Brain microvascular endothelial cell (primary cell): Measurements from ENCODE around the gene DLGAP1.

Experiments
- DNase-seq: peaks from one replicate; pipeline ENCODE4 v3.0.0-alpha.2; 2020
- H3K27ac ChIP-seq: fragments of 250-450 bp; sonication (Bioruptor Pico); 2 replicates; pipeline ENCODE4 v1.5.1; 2020; ENCODE audit warnings: mild to moderate bottlenecking, moderate library complexity
- H3K27me3 ChIP-seq: fragments of 250-450 bp; sonication (Bioruptor Pico); replicated peaks from 2 replicates; pipeline ENCODE4 v1.5.1; 2020; ENCODE audit warnings: mild to moderate bottlenecking
- H3K36me3 ChIP-seq: fragments of 250-450 bp; sonication (Bioruptor Pico); replicated peaks from 2 replicates; pipeline ENCODE4 v1.5.1; 2020; ENCODE audit warnings: mild to moderate bottlenecking
- H3K4me3 ChIP-seq: 2 replicates; pipeline ENCODE4 v1.5.1; 2011; ENCODE audit warnings: low read depth, mild to moderate bottlenecking, control low read depth, low read length, moderate library complexity
- CTCF ChIP-seq: IDR thresholded peaks from 2 replicates; pipeline ENCODE4 v1.5.1; 2011; ENCODE audit warnings: low read depth, mild to moderate bottlenecking, moderate library complexity, low read length, control low read depth, inconsistent platforms; ENCODE audit errors: missing control alignments
- in situ Hi-C: cut with HindIII; loops from 2 replicates; pipeline ENCODE4 v1.10.0; 2017; ENCODE audit warnings: low sequenced_read_pairs, low pct_ligation_motif_present

DLGAP1 gene

GRCh38 chr18:3616142-3616541 is 839.0 kb downstream of the DLGAP1 start:
- Histone ChIP-seq H3K27me3 (no peaks in the 10 kb centered on the region), H3K4me3 (no peak overlapping the region), H3K27ac (no peak overlapping the region), H3K36me3 (no peaks in the 10 kb centered on the region)
- no peak for TF ChIP-seq CTCF
- DNase-seq = no peak
- in situ Hi-C loops = no loop called here

GRCh38 chr18:3615374-3615985 is 839.6 kb downstream of the DLGAP1 start:
- no peak for TF ChIP-seq CTCF
- Histone ChIP-seq H3K27ac (no peak overlapping the region), H3K36me3 (no peaks in the 10 kb centered on the region), H3K4me3 (no peak overlapping the region), H3K27me3 (no peaks in the 10 kb centered on the region)
- no peak for DNase-seq
- in situ Hi-C loops = no loop called here

DNA sequence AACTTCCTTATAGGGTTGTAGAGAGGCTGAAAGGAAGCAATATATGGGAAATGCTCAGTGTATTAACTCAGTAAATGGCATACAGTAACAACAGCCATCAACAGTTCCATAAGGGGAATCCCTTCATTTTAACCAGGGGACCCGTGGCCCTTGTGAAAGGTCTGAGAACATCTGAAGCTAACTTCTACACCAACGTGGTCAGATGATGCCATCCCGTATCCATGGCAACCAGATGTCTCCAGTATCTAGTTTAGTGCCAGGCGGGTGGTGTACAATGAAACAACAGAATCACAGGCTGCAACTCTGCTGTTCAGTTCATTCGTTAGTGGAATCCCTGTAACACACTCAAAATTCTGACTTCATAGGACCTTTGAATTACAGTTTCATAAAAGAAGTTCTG is 842.8 kb downstream of the DLGAP1 start:
- no peak for TF ChIP-seq CTCF
- in situ Hi-C loops = no loop called here
- Histone ChIP-seq H3K27ac (no peak overlapping the region), H3K27me3 (no peaks in the 10 kb centered on the region), H3K4me3 (no peak overlapping the region), H3K36me3 (no peaks in the 10 kb centered on the region)
- DNase-seq = no peak

DNA sequence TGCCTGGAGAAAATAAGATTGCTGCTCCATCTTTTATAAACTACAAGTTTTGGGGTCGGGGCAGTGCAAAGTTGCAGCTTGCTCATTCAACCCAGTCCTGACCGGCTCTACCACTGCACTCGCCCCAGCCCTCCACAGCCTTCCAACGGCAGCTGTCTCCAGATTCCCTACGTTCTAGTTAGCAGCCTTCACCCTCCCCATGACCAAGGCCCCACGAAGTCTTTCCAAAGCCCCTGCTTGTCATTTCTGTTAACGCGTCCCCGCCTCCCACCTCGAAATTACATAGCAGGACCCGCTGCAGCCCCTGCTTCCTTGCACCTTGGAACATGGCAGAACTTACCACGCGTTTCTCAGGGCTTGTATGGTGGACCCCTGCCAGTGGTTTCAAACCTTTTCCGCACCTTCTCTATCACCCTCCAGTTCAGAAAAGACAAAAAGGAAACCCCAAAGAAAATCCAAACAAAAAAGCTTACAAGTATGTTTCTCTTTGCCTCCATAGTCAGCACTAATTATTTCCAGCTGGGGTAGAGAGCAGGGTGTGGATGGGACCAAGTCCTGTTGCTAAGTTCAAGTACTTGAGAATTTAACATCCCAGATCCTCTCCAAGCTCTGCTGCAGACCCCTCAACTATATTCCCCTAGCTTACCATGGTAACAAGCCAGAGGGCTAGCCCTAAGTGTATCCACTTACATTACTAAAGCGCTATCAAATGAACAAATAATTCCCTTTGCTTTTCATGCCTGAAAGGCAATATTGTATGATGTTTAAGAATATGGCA is 843.6 kb downstream of the DLGAP1 start:
- H3K4me3 ChIP-seq = no peak overlapping the region
- no peaks in the 10 kb centered on the region for H3K27me3 ChIP-seq
- no peak for DNase-seq
- in situ Hi-C loops = no loop called here
- no peaks in the 10 kb centered on the region for H3K36me3 ChIP-seq
- no peak overlapping the region for H3K27ac ChIP-seq
- TF ChIP-seq CTCF = no peak

DNA sequence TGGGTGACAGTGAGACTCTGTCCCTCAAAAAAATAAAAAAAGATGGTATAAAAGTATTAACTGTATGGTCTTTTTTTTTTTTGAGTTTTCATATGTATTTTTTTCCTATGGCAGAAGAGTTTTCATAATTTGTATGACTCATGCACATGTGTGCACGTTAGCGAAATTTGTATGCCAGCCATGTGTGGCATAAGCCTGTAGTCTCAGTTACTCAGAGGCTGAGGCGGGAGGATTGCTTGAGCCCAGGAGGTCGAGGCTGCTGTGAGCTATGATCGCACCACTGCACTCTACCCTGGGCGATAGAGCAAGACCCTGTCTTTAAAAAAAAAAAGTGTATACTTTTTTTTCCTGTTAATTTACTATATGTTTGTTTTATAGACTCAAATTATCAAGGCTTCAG is 844.3 kb downstream of the DLGAP1 start:
- Histone ChIP-seq H3K27ac (no peak overlapping the region), H3K36me3 (no peaks in the 10 kb centered on the region), H3K4me3 (no peak overlapping the region), H3K27me3 (no peaks in the 10 kb centered on the region)
- in situ Hi-C loops = no loop called here
- TF ChIP-seq CTCF = no peak
- DNase-seq = no peak
